SIG-M5 treated with dmso at 0.1 percent for 504 hours (cell line): ENCODE measurements around the gene PLCXD1.
"Not testable (repeated sequence)": the region's sequence is repeated elsewhere in the genome, so short reads cannot be mapped to it uniquely, and the experiment has no call there.

ENCODE experiments used
- DNase-seq: peaks from one replicate; lab custom pipeline; 2025; ENCODE audit not compliant: unreplicated experiment; lab: John Stamatoyannopoulos, UW

The PLCXD1 gene

DNA sequence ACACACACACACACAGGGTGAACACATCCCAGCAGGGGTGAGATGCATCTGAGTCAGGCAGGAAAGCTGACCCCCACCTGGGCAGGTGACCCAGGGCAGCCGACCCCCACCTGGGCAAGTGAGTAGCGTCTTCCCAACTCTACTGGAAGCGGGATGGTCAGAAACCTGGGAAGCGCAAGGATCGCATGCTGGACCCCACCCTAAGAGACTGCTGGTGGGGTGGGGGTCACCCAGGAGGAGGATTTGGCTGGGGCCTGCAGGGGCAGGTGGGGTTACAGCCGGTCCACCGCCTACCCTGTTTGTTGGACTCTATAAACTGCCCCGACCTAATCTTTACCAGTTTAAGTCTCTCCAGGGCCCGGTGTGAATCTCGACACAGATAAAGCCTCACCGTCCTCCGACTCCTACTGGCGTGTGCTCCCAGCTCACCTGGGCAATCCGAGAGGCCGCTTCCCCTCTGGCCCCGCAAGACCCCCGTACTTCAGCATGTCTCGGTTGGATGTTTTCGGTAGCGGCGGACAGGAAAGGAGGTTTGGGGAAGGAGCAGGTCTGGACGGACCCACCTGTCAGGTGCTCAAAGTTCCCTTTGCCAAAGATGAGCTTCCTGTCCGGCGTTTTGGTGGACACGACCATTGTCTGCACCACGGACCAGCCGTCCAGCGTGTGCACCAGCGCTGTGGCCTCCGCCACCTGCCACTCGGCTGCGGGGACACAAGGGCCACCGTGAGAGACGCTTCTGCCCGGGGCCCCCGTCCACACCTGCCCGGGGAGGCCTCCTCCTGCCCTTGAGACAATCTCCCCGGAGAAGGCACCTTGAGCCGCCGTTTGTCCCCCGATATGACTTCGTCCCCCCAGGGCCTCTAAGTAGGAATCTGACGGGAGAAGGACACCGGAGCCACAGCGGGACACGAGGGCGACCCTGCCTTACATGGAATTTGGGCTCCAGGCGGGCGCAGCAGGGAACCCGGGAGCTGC is 35.5 kb downstream of the PLCXD1 start:
- no peak for DNase-seq

DNA sequence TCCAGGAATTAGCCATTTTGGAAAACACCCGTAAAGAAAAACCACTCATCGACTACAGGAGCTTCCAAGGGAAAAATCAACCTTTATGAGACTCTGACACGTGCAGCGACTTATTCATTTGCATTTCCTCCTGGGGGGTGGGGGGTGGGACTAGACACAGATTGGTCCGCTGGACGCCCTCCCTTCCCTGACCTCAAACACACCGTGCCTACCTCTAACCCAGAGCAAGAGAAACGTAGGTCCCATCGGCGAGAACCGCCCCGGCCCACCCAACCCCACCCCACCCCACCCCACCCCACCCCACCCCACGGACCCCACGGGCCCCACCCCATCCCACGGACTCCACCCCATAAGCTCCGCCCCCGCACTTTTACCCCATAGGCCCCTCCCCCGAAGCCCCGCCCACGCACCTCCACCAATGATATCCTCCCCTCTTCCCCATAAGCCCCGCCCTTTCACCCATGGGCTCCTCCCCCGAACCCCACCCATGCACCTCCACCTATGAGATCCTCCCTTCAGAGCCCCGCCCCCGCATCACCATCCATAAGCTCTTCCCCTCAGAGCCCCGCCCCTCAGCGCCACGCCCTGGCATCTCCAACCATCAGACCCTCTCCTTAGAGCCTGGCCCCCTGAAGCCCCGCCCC is 36.4 kb downstream of the PLCXD1 start:
- no peak for DNase-seq

DNA sequence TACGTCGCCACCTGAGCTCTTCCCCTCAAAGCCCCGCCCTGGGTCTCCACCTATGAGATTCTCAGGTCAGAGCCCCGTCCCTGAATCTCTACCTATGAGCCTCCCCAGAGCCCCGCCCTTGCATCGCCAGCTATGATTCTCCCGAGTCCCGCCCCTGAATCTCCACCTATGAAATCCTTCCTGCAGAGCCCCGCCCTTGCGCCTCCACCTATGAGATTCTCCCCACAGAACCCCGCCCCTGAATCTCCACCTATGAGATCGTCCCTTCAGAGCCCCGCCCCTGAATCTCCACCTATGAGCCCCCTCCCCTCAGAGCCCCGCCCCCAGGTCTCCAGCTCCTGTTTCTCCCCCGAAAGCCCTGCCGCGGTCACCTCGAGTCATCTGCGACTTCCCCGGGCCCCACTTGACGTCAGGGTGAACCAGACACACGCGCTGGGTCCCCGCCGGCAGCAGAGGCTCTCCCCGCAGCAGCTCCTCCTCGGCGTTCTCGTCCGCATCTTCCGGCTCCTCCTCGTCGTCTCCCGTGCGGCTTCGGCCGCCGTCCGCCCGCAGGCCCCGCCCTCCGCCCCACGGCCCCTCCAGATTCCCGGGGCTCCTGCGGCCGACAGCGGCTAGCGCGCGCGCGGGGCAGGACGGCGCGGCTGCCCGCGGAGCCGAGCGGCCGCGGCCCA is 37.0 kb downstream of the PLCXD1 start:
- no peak for DNase-seq

DNA sequence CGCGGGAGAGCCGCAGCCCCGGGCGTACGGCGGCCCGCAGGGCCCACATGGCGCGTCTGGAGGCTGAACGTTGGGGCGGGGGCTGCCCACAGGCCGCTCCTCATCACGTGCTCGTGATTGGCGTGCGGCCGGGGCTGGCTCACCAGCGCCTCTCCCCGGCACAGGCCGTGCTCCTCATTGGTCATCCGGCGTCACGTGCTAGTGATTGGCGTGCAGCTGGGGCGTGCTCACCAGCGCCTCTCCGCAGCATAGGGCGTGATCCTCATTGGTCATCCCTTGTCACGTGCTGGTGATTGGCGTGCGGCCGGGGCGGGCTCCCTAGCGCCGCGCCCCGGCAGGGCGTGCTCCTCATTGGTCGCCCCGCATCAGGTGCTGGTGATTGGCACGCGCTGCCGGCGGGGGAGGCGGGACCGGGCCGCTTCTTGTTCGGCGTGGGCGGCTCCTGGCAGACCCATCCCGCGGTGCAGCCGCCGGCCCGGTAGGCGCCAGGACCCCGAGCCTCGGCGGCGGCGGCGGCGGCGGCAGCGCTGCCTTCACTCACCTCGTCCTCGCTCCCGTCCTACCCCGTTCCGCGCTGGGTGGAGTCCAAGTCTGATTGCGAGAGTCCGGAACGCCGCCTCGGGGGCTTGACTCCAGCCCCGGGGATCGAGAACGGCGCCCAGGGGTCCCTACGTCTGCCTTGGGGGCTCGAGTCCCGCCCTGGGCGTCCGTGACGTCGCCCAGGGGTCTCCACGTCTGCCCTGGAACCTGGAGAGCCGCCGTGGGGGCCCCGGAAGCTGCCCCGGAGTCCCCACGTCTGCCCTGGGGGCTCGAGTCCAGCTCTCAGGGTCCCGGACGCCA is 37.8 kb downstream of the PLCXD1 start, which contains the start of gene GTPBP6:
Gene GTPBP6 (minus strand): TSS at position 58 of the 840 bp plus-strand sequence. CDS start 9 bp downstream, at position 49.
- no peak for DNase-seq

DNA sequence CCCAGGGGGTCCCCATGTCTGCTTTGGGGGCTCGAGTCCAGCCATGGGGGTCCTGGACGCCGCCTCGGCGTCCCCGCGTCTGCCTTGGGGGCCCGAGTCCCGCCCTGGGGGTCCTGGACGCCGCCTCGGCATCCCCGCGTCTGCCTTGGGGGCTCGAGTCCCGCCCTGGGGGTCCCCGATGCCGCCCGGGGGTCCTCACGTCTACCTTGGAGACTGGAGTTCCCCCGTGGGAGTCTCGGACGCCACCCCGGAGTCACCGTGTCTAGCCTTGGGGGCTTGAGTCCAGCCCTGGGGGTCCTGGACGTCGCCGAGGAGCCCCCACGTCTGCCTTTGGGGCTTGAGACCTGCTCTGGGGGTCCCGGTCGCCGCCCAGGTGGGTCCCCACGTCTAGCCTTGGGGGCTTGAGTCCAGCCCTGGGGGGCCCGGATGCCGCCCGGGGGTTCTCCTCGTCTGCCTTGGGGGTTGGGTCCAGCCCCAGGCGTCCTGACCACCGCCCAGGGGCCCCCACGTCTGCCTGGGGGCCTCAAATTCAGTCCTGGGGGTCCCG is 38.5 kb downstream of the PLCXD1 start:
- no peak for DNase-seq

DNA sequence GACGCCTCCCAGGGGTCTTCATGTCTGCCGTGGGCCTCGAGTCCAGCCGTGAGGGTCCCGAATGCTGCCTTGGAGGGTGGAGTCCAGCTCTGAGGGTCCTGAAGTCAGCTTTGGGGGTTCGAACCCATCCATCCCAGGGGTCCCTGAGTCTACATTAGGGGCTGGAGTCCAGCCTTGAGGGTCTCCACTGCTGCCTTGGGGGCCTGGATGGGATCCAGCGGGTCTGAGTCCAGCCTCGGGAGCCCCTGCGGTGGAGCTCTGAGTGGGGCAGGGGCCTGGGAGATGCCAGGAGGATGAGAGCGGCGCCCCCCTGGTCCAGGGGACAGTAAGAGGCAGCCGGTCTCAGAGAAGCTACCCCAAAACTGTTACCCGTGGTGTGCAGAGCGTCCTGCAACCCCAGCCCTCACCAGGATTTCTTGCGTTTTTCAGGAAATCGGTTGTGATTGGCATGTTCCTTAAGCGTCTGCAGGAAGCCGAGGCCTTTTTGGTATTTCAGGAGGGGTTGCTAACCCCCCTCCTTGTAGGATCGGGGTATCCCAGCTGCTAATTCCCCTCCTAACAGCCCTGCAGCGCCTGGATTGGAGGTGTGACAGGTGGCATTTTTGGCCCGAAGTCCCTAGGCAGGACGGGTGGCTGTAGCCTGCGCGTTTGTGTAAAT is 39.1 kb downstream of the PLCXD1 start:
- DNase-seq: no peak

DNA sequence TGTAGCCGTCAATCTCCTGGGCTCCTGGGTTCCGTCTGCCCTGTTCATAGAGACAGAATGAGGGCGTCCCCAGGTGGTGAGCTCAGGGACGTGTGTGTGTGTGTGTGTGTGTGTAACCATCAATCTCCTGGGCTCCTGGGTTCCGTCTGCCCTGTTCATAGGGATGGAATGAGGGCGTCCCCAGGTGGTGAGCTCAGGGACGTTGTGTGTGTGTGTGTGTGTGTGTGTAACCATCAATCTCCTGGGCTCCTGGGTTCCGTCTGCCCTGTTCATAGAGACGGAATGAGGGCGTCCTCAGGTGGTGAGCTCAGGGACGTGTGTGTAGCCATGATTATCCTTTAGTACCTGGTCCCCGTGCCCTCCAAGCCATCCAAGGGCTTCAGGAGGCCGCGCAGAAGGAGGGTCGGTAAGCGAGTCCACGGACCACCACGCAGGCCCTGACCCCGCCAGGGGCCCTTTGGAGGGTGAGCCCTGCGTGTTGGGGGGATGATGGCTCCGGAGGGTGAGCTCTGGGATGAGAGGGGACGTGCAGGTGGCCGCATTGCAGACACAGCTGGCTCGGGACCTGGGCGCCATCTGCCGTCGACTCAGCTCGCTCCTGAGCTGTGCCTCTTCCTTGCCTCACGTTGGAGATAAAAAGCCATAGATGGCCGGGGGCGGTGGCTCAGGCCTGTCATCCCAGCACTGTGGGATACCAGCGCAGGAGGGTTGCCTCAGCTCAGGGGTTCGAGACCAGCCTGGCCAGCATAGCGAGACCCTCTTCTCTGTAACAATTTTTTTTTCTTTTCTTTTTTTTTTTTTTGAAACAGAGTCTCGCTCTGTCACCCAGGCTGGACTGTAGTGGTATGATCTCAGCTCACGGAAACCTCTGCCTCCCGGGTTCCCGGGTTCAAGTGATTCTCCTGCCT is 42.8 kb downstream of the PLCXD1 start:
- DNase-seq: no peak

DNA sequence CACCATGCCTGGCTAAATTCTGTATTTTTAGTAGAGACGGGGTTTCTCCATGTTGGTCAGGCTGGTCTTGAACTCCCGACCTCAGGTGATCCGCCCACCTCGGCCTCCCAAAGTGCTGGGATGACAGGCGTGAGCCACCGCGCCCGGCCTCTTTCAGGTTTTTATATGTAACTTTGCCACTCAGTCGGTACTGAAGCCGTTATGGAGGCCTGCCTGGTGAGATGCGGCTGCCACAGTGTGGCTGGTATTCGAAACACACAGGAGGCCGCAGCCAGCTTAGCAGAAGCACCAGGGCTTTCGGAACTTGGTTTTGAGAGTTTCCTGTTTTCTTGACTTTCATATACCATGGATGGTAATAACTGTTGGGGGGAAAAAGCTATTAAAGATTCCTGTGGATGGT is 43.5 kb downstream of the PLCXD1 start:
- not testable (repeated sequence) for DNase-seq

DNA sequence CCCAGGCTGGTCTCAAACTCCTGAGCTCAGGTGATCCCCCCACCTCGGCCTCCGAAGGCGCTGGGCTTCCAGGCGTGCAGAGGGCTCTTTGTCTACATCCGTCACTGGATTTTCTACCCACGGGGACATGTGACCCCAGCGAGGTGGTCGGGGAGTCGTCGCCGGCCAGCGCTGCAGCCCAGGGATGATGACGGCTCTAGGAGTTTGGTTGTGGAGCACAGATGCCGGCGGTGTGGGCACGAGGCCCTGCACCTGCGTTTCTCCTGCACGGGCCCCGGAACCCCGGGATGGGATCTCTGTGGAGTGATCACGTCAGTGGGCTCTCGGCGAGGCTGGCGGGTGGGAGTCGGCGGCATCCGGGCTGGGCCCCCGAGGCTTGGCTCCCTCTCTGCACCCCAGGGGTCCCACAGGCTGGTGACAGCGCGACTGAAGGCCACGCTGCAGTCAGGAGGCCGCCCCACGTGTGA is 46.5 kb downstream of the PLCXD1 start:
- no peak for DNase-seq

DNA sequence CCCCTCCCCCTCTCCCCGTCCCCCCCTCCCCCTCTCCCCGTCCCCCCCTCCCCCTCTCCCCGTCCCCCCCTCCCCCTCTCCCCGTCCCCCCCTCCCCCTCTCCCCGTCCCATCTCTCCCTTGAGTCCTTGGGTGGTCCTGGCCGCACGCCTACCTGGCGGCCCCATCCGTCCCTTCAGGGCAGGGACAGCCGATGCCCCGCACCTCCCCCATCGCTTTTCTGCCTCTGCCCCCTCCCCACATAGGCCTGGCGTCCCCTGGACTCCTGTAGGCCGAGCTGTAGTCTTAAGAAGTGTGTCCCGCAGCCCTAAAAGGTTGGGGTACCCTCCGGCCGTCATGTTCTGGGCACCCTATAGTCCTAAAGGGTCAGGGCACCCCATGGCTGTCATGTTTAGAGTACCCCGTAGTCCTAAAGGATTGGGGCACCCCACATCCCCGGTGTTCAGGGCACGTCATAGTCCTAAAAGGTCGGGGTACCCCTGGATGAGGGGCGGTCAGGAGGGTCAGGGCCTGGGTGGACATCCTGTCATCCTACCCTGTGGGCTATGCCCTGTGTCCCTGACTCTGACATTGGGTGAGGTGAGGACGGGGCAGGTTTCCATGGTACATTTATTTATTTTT is 48.2 kb downstream of the PLCXD1 start:
- no peak for DNase-seq

DNA sequence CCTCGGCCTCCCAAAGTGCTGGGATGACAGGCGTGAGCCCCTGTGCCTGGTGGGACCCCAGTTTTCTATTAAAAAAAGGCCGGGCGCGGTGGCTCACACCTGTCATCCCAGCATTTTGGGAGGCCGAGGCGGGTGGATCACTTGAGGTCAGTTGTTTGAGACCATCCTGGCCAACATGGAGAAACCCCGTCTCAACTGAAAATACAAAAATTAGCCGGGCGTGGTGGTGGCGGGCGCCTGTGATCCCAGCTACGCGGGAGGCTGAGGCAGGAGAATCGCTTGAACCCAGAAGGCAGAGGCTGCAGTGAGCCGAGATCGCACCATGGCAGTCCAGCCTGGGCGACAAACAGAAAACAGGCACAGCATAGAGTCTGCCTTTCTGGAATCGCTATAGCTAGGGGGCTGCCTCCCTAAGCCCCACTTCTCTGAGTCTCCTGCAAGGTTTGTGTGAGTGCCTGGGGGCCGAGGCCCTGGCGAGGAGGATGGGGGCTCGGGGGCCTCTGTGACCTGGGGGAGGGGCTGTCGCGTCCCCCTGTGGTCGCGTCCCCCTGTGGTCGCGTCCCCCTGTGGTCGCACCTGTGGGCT is 49.1 kb downstream of the PLCXD1 start:
- DNase-seq: not testable (repeated sequence)

DNA sequence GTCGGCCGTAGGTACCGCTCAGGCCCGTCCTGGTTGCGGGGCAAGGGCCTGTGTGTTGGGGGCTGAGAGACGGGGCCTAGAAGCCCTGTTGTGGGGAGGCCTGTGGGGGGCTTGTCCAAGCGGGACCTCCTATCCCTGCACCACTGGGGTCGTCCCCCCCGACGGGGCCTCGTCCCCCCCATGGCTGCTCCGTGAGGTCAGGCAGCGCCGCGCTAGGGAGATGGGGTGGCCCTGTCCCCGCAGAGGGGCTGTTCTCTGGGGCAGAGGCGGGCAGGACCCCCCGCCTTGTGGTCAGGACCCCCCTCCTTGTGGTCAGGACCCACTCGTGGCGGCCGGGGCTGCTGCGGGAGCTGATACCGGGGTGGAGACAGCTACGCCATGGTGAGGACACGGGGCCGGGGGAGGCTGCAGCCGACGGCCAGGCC is 49.6 kb downstream of the PLCXD1 start:
- no peak for DNase-seq

DNA sequence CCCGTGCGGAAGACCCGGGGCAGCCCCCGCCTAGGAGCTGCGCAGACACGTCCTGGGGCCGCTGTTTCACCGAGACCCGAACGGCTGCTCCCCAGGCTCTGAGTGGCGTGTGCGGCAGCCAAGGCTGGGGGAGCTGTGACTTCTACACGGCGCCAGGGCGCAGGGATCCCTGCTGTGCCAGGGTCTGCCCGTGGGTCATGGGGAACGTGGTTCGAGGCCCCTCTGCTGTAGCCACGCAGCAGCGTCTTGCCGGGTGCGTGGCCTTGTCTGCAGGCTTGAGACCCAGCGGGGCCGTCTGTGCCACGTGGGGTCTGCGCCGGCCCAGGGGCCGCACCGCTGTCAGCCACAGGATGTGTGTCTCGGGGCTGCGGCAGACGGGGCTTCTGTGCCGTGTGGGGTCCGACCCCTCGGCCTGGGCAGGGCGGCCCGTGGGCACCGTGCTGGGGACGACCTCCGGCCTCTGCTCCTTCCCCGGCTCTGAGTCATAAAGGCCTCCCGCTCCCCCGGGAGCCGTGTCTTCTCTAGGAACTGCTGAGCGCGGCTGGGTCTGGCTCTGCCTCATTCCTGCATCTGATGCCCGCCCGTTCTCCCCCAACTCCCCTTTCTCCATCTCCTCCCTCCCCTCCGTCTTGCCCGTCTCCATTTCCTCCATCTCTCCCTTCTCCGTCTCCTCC is 50.1 kb downstream of the PLCXD1 start:
- no peak for DNase-seq

DNA sequence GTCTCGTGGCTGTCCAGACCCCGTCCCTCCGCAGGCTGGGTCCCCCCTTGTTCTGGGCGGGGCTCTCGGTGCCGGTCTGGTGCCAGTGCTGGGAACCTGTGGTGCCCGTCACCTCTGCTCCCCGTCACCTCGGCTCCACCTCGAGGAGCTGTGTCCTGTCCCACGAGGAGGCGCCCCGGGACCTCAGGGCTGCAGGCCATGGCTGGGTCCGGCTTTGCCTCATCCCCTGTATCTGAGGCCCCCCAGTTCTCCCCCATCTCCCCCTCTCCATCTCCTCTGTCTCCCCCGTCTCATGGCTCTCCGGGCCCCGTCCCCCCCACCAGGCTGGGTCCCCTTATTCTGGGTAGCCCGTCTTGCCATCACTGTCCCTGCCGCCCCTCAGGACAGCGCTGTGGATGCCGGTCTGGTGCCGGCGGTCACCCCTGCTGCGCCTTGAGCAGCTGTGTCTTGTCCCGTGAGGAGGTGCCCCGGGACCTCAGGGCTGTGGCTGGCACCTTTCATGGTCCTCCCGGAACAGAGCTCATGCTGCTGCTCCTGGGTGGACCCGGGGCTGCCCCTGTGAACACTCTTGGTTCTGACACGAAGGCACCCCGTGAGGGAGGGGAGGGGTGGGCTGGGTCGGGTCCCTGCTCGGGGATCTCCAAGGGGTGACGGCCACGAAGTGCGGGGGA is 50.8 kb downstream of the PLCXD1 start:
- no peak for DNase-seq

DNA sequence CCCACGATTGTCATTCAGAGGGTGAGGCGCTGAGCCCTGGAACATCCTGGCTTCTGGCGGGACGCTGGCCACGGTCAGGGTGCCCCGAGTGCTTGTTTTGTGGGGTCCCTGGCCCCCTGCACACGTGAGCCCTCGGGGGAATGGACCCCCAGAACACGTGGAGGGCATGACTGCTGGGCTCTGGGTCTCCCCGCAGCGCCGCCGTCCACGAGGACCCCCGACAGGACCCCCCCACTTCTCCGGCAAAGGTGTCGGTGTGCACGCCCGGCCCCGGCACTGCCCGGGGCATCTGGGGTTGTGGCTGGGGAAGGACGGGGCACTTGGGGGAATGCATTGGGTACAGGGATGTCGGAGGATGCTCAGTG is 51.3 kb downstream of the PLCXD1 start:
- DNase-seq: no peak

DNA sequence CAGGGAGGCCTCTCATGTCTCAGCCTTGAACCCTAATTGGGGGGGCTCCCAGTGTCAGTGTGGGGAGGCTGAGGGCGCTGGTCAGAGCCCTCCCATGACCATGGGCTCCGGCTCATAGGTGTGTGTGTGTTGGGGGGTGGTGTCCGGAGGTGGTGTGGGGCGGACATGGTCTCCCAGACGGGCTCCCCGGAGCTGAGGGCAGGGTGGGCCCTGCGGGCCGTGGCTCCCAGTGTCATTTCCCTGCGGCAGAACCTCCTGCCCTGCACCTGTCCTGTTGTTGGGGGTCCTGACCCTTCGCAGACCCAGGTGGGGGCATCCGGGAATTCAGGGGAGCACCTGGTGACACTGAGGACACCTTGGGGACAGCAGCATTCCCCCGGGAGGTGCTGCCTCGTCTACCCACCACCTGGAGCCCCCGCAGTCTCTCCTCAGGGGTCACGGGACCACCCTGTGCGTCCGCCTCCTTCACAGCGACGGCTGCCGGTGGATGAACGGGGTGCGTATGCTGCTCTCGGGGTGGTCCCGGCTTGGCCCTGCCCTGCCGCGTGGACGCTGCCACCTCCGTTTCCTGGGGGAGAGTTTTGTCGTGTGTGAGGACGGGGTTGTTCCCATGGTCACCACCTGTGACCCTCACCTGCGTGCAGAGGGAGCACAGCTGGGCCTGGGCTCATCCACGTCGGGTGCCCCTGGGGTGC is 51.9 kb downstream of the PLCXD1 start:
- DNase-seq: no peak
